ENCODE measurements around the gene RUSC1.

DNA sequence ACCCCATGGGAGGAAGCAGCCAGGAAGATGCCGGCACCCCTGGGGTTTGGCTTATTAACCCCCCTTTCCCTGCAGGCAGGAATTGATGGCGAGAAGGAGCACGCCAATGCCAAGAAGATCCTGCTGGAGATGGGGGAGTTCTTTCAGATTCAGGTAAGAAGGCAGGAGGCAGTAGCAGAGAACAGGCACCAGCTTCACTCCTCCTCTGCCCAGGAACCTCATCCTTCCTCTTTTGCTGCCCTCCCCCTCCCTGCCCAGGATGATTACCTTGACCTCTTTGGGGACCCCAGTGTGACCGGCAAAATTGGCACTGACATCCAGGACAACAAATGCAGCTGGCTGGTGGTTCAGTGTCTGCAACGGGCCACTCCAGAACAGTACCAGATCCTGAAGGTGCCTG, 1.2 kb upstream of the RUSC1 start:
- TF ChIP-seq POLR2AphosphoS5 (IDR thresholded peaks at IDR 0.05) (no peak), EP300 (IDR thresholded peaks at IDR 0.05) (no peak)
